Measurements from ENCODE around the gene SNX32.

GRCh38 chr11:65900125-65900898 is 66.5 kb downstream of the SNX32 start, which contains the start of gene FOSL1:
- no peak for TF ChIP-seq RFX5 (IDR thresholded peaks at IDR 0.05)
- TF ChIP-seq SMC3 (IDR thresholded peaks at IDR 0.05), result peak; percentile 22; the same call in 1 of the 3 replicates
- no peak for TF ChIP-seq HOXB13 (CRISPR knock-in tag; IDR thresholded peaks at IDR 0.05; ENCODE audit: low read depth)
- TF ChIP-seq EP300 (IDR thresholded peaks at IDR 0.05), result no peak
- TF ChIP-seq, protein P1, sequence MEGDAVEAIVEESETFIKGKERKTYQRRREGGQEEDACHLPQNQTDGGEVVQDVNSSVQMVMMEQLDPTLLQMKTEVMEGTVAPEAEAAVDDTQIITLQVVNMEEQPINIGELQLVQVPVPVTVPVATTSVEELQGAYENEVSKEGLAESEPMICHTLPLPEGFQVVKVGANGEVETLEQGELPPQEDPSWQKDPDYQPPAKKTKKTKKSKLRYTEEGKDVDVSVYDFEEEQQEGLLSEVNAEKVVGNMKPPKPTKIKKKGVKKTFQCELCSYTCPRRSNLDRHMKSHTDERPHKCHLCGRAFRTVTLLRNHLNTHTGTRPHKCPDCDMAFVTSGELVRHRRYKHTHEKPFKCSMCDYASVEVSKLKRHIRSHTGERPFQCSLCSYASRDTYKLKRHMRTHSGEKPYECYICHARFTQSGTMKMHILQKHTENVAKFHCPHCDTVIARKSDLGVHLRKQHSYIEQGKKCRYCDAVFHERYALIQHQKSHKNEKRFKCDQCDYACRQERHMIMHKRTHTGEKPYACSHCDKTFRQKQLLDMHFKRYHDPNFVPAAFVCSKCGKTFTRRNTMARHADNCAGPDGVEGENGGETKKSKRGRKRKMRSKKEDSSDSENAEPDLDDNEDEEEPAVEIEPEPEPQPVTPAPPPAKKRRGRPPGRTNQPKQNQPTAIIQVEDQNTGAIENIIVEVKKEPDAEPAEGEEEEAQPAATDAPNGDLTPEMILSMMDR (IDR thresholded peaks at IDR 0.05), result no peak
- peak; percentile 78 for TF ChIP-seq POLR2A (IDR thresholded peaks at IDR 0.05; ENCODE audit: low read length)
- TF ChIP-seq MAFK (IDR thresholded peaks at IDR 0.05; ENCODE audit: partially characterized antibody), result no peak
- TF ChIP-seq, protein P2, sequence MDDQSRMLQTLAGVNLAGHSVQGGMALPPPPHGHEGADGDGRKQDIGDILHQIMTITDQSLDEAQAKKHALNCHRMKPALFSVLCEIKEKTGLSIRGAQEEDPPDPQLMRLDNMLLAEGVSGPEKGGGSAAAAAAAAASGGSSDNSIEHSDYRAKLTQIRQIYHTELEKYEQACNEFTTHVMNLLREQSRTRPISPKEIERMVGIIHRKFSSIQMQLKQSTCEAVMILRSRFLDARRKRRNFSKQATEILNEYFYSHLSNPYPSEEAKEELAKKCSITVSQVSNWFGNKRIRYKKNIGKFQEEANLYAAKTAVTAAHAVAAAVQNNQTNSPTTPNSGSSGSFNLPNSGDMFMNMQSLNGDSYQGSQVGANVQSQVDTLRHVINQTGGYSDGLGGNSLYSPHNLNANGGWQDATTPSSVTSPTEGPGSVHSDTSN (IDR thresholded peaks at IDR 0.05), result peak; percentile 65; the same call in 1 of the 2 replicates
